ENCODE measurements around the gene DKK3. TPM values are rescaled to one million over a fixed set of nuclear protein-coding genes. Genes with fewer than 3 reads are reported as not detected.
A peak's percentile ranks its signal among the peaks of the same experiment; 100 is the strongest.

DKK3 gene
- total RNA-seq, 2 experiments from 2014 or later = 0.46 TPM; not detected in 1

DNA sequence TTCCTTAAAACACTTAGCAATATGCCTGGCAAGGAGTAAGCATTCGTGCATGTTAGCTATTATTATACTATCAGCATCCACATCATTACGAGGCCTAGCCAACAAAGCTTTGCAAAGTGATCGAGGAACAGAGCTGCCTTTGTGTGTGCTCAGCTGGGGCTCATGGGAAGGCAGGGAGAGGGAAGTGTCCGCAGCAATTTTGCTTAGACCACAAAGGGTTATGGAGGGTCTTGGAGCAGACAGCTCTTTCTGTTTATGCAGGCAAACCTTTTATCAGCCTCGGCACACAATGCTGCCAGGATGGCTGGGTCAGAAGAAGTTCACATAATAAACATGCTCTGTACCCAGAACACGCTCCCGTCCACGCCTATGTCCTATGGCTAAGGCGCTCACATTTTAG, 10.9 kb upstream of the DKK3 start:
- Mint-ChIP-seq H3K9me3 (no peaks in the 10 kb centered on the region), H3K27me3 (peaks cover 12% of the 10 kb centered on the region), H3K27ac (no peak overlapping the region), H3K4me1 (no peaks in the 10 kb centered on the region), H3K4me3 (no peak overlapping the region), H3K36me3 (no peaks in the 10 kb centered on the region)
- DNase-seq = no peak

- Mint-ChIP-seq H3K4me3 (no peak overlapping the region), H3K27me3 (peaks cover 9% of the 10 kb centered on the region), H3K4me1 (no peaks in the 10 kb centered on the region), H3K27ac (no peak overlapping the region), H3K9me3 (no peaks in the 10 kb centered on the region), H3K36me3 (no peaks in the 10 kb centered on the region)
- DNase-seq = no peak
Measured at GRCh38 chr11:12017865-12018453, 9.5 kb upstream of the DKK3 start.

DNA sequence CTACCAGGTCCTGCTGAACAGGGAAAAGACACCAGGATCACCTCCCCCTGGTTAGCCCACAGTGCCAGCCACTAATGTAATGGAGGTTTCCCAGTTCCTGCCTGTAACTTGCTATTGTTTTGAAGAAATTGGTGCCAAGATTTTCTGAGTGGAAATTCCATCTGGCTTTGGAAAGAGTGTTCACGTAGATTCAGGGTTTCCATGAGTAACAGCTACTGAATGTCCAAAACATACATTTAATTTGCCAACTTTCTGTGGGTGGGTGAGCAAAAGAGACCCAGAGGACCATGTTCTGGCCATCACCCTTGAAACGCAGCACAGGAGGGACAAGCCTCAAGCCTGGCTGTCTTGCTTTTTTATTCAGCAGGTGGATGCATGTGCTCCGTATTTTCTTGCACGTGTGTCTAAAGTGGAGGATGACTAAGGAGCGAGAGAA, 8.8 kb upstream of the DKK3 start:
- no peak for DNase-seq
- Mint-ChIP-seq H3K27ac (no peak overlapping the region), H3K36me3 (no peaks in the 10 kb centered on the region), H3K27me3 (peaks cover 14% of the 10 kb centered on the region), H3K4me3 (no peak overlapping the region), H3K4me1 (no peaks in the 10 kb centered on the region), H3K9me3 (no peaks in the 10 kb centered on the region)

DNA sequence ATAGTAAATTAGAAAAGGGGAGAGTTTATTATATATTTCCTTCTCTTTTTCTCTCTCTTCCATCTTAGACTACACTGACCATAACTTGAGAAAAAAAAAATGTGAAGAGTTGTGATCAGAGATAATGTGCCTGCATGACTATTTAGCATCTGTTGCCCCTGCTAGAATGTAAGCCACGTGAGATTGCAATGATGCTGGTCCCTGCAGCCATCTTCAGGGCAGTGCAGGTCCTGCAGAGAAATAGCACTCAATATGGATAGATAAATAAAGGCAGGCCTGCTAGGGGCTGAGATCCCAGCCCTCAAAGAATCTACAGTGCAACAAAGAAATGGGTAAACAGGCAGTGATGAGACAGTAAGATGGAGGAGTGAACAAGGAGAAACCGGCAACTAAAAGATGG, 7.8 kb upstream of the DKK3 start:
- Mint-ChIP-seq H3K27me3 (peaks cover 22% of the 10 kb centered on the region), H3K4me3 (no peak overlapping the region), H3K36me3 (no peaks in the 10 kb centered on the region), H3K4me1 (no peaks in the 10 kb centered on the region), H3K27ac (no peak overlapping the region), H3K9me3 (no peaks in the 10 kb centered on the region)
- no peak for DNase-seq

- Mint-ChIP-seq H3K27ac (no peak overlapping the region), H3K4me1 (no peaks in the 10 kb centered on the region), H3K9me3 (no peaks in the 10 kb centered on the region), H3K36me3 (no peaks in the 10 kb centered on the region), H3K27me3 (peaks cover 29% of the 10 kb centered on the region), H3K4me3 (no peak overlapping the region)
- no peak for DNase-seq
Measured at GRCh38 chr11:12015486-12015885, 7.1 kb upstream of the DKK3 start.

DNA sequence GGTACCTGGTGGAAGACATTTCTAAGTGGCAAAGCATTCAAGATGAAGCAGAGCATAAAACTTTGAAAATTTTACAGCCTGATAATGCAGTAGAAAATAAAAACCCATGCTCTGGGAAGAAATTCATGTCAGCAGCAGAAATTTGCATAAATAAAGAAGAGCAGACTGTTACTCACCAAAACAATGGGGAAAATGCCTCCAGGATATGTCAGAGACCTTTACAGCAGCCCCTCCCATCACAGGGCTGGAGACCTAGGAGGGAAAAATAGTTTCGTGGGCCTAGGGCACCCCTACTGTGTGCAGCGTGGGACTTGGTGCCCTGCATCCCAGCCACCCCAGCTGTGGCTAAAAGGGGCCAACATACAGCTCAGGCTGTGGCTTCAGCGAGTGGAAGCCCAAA, 5.4 kb upstream of the DKK3 start:
- Mint-ChIP-seq H3K27me3 (peaks cover 44% of the 10 kb centered on the region), H3K36me3 (no peaks in the 10 kb centered on the region), H3K4me3 (no peak overlapping the region), H3K4me1 (peaks cover 1% of the 10 kb centered on the region), H3K9me3 (no peaks in the 10 kb centered on the region), H3K27ac (no peak overlapping the region)
- no peak for DNase-seq

DNA sequence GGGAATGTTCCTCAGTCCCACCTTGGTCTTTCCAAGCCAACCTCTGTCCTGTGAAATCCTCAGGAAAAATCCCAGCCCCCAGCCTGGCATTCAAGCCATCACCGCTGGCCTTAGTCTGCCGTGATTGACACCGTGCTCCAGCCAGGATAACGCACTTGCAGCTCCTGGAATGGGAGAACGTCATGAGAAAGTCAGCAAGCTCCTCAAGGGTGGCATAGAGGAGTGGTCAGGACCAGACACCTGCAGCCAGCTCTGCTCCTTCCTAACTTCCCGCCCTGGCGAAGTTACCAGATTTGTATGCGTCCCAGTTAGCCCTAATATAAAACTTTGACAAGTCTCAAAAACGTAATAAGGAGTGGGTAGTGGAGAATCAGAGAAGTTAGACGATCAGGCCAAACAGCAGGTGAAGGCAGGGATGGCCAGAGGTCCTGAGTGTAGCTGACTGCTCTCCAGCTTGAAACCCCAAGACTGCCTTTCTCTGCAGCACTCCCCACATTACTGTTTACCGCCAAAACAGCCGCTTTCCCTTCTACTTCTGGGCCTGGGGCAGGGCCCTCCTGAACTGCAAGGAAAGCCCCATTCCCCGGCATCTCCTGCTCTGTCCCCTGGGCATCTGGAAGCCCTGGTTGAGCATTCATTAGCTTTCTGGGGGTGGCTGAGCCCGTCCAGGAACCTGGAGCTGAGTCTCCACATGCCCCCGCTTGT, 1.3 kb upstream of the DKK3 start:
- DNase-seq = no peak
- peak overlapping the region; percentile 67 for H3K4me3 Mint-ChIP-seq
- peaks cover 70% of the 10 kb centered on the region for H3K27me3 Mint-ChIP-seq
- H3K27ac Mint-ChIP-seq = no peak overlapping the region
- no peaks in the 10 kb centered on the region for H3K9me3 Mint-ChIP-seq
- H3K4me1 Mint-ChIP-seq = peaks cover 4% of the 10 kb centered on the region
- no peaks in the 10 kb centered on the region for H3K36me3 Mint-ChIP-seq

GRCh38 chr11:12008790-12009616, 577 bp upstream of the DKK3 start:
- H3K27me3 Mint-ChIP-seq = peaks cover 74% of the 10 kb centered on the region
- DNase-seq = no peak
- peak overlapping the region; percentile 67 for H3K4me3 Mint-ChIP-seq
- H3K36me3 Mint-ChIP-seq = no peaks in the 10 kb centered on the region
- peaks cover 4% of the 10 kb centered on the region for H3K4me1 Mint-ChIP-seq
- no peaks in the 10 kb centered on the region for H3K9me3 Mint-ChIP-seq
- H3K27ac Mint-ChIP-seq = no peak overlapping the region

DNA sequence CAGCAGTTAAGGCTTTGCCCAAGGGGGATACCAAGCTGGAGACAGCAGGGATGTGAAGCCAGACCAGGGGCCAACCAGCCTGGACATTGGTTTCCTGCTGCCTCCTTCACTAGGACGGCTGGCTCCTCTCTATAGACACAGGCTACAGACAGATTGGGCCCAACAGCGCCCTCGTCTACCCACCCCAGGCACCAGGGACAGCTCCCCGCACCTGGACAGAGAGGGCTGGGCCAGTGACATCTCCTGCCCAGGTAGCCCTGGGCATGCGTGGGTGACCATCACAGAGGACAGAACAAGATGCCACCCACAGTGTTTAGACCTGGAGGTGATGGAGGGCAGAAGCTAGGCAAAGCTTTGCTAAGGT, 1.2 kb downstream of the DKK3 start:
- peaks cover 4% of the 10 kb centered on the region for H3K4me1 Mint-ChIP-seq
- H3K36me3 Mint-ChIP-seq = no peaks in the 10 kb centered on the region
- H3K27ac Mint-ChIP-seq = no peak overlapping the region
- no peak overlapping the region for H3K4me3 Mint-ChIP-seq
- DNase-seq = no peak
- no peaks in the 10 kb centered on the region for H3K9me3 Mint-ChIP-seq
- H3K27me3 Mint-ChIP-seq = peaks cover 78% of the 10 kb centered on the region

GRCh38 chr11:12006552-12007229, 1.7 kb downstream of the DKK3 start:
- Mint-ChIP-seq H3K9me3 (no peaks in the 10 kb centered on the region), H3K4me1 (peaks cover 4% of the 10 kb centered on the region), H3K27me3 (peaks cover 78% of the 10 kb centered on the region), H3K4me3 (no peak overlapping the region), H3K36me3 (no peaks in the 10 kb centered on the region), H3K27ac (no peak overlapping the region)
- no peak for DNase-seq

GRCh38 chr11:12005476-12005875, 3.0 kb downstream of the DKK3 start:
- Mint-ChIP-seq H3K27me3 (peaks cover 67% of the 10 kb centered on the region), H3K4me1 (peaks cover 4% of the 10 kb centered on the region), H3K9me3 (no peaks in the 10 kb centered on the region), H3K27ac (no peak overlapping the region), H3K4me3 (no peak overlapping the region), H3K36me3 (no peaks in the 10 kb centered on the region)
- no peak for DNase-seq

DNA sequence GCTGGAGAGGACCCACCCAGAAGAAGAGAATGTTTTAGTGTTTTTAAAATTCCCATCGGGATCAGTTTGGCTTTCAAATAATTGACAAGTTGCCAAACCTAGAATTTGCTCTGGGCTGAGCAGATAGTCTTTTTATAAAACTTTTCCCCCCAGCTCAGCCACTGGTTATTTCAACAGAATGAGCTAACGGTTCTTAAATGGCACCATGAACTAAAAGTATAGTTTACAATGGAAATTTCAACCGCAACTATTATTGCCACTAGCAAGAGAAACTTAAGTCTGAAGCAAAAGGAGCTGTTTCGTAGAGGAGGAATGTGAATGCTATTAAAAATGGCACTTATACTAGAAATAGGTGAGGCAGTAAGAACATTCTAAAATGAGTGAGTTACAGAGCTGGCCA, 3.4 kb downstream of the DKK3 start:
- DNase-seq = no peak
- H3K36me3 Mint-ChIP-seq = no peaks in the 10 kb centered on the region
- no peak overlapping the region for H3K27ac Mint-ChIP-seq
- H3K27me3 Mint-ChIP-seq = peaks cover 63% of the 10 kb centered on the region
- H3K9me3 Mint-ChIP-seq = no peaks in the 10 kb centered on the region
- peaks cover 4% of the 10 kb centered on the region for H3K4me1 Mint-ChIP-seq
- H3K4me3 Mint-ChIP-seq = no peak overlapping the region

DNA sequence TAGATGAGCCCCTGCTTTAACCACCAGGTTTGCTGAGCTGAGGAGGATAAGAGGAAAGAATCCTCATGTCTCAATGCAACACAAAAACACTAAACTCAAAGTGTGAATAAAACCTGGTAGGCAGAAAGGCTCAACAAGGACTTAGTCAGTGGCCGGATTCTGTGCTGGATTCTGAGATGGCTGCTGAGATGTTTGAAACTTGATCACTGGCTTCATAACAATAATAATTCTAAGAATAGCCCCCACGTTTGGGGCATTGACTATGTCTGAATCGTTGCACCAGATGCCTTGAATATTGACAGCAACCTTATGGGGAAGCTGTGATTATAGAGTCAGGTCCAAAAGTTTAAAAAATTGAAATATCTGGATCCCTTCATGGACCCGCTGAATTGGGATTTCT, 4.6 kb downstream of the DKK3 start:
- Mint-ChIP-seq H3K4me1 (peaks cover 6% of the 10 kb centered on the region), H3K27ac (no peak overlapping the region), H3K27me3 (peaks cover 52% of the 10 kb centered on the region), H3K36me3 (no peaks in the 10 kb centered on the region), H3K4me3 (no peak overlapping the region), H3K9me3 (no peaks in the 10 kb centered on the region)
- no peak for DNase-seq

GRCh38 chr11:12003336-12003735, 5.1 kb downstream of the DKK3 start:
- no peak overlapping the region for H3K27ac Mint-ChIP-seq
- no peak for DNase-seq
- peaks cover 10% of the 10 kb centered on the region for H3K4me1 Mint-ChIP-seq
- H3K9me3 Mint-ChIP-seq = no peaks in the 10 kb centered on the region
- H3K27me3 Mint-ChIP-seq = peaks cover 49% of the 10 kb centered on the region
- H3K36me3 Mint-ChIP-seq = no peaks in the 10 kb centered on the region
- no peak overlapping the region for H3K4me3 Mint-ChIP-seq

DNA sequence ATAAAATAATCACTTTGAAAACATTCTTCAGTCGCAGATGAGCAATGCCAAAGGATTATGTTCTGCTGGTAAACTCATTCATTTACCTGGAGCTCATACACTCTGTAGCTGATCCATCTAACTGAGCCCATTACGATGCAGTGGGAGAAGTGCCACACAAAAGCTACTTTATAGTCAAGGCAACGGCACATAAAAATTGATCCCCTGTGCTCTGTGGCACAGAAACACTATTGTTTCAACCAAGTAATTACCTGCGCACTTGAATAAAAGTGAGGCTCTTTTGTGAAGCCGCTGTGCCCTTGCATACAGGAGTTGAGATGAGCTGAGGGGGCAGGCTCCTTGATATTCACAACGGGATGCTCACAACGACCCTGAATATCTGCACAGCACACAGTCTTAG, 7.2 kb downstream of the DKK3 start:
- peaks cover 9% of the 10 kb centered on the region for H3K4me1 Mint-ChIP-seq
- no peak overlapping the region for H3K4me3 Mint-ChIP-seq
- H3K27me3 Mint-ChIP-seq = peaks cover 37% of the 10 kb centered on the region
- no peaks in the 10 kb centered on the region for H3K36me3 Mint-ChIP-seq
- no peaks in the 10 kb centered on the region for H3K9me3 Mint-ChIP-seq
- DNase-seq = no peak
- no peak overlapping the region for H3K27ac Mint-ChIP-seq
